OCI-LY1 (cell line): ENCODE measurements around the gene SLC25A26.
"Not testable (repeated sequence)": the region's sequence is repeated elsewhere in the genome, so short reads cannot be mapped to it uniquely, and the experiment has no call there.

Source experiments
- H2AFZ ChIP-seq: fragments of 200-600 bp; sonication (generic), shearing (Covaris generic); 2 replicates; pipeline ENCODE4 v1.6.0; 2014; ENCODE audit warnings: antibody characterized with exemption, mild to moderate bottlenecking, low read length
- H3F3A ChIP-seq: fragments of 200-600 bp; sonication (generic), shearing (Covaris generic); 2 replicates; pipeline ENCODE4 v1.6.0; 2014; ENCODE audit warnings: mild to moderate bottlenecking, antibody characterized with exemption, low read length, moderate library complexity; ENCODE audit not compliant: insufficient read depth
- H3K27ac ChIP-seq: fragments of 200-600 bp; sonication (generic); 2 replicates; pipeline ENCODE4 v1.5.1; 2014; ENCODE audit warnings: low read length, mixed run types, mild to moderate bottlenecking, low read depth; ENCODE audit not compliant: poor library complexity, severe bottlenecking
- H3K27me3 ChIP-seq: fragments of 200-600 bp; sonication (generic); 2 replicates; pipeline ENCODE4 v1.6.0; 2014; ENCODE audit warnings: antibody characterized with exemption, mild to moderate bottlenecking, low read length, moderate library complexity; ENCODE audit not compliant: insufficient read depth
- H3K36me3 ChIP-seq: fragments of 200-600 bp; sonication (generic); 2 replicates; pipeline ENCODE4 v1.6.1; 2014; ENCODE audit warnings: mild to moderate bottlenecking, antibody characterized with exemption, low read length, moderate library complexity, mixed read lengths; ENCODE audit not compliant: insufficient read depth
- H3K4me1 ChIP-seq: fragments of 200-600 bp; sonication (generic); 2 replicates; pipeline ENCODE4 v1.5.1; 2014; ENCODE audit warnings: mild to moderate bottlenecking, low read length, moderate library complexity; ENCODE audit not compliant: insufficient read depth, severe bottlenecking
- H3K4me2 ChIP-seq: fragments of 200-600 bp; sonication (generic), shearing (Covaris generic); 2 replicates; pipeline ENCODE4 v1.6.1; 2014; ENCODE audit warnings: low read length
- H3K4me3 ChIP-seq: fragments of 200-600 bp; sonication (generic); 2 replicates; pipeline ENCODE4 v1.5.1; 2014; ENCODE audit warnings: low read length, low read depth, mild to moderate bottlenecking, mixed read lengths; ENCODE audit not compliant: poor library complexity, severe bottlenecking
- H3K79me2 ChIP-seq: fragments of 200-600 bp; shearing (Covaris generic); 2 replicates; pipeline ENCODE4 v1.6.1; 2016; ENCODE audit warnings: mixed run types, low read length, mixed read lengths; ENCODE audit not compliant: insufficient read depth
- H3K9ac ChIP-seq: fragments of 200-600 bp; sonication (generic), shearing (Covaris generic); 2 replicates; pipeline ENCODE4 v1.6.1; 2014; ENCODE audit warnings: mild to moderate bottlenecking, low read length, mixed read lengths
- H3K9me2 ChIP-seq: fragments of 200-600 bp; sonication (generic), shearing (Covaris generic); 2 replicates; pipeline ENCODE4 v1.6.1; 2014; ENCODE audit warnings: low read depth, mild to moderate bottlenecking, low read length, mixed read lengths
- H3K9me3 ChIP-seq: fragments of 200-600 bp; shearing (Covaris generic); 2 replicates; pipeline ENCODE4 v1.6.1; 2014; ENCODE audit warnings: low read length, mixed read lengths
- H4K20me1 ChIP-seq: fragments of 200-600 bp; sonication (generic), shearing (Covaris generic); 2 replicates; pipeline ENCODE4 v1.6.0; 2016; ENCODE audit warnings: mild to moderate bottlenecking, low read length; ENCODE audit not compliant: insufficient read depth
- EZH2 ChIP-seq: fragments of 200-600 bp; sonication (generic), shearing (Covaris generic); IDR thresholded peaks from 2 replicates; pipeline ENCODE4 v1.8.0; 2017; ENCODE audit warnings: borderline replicate concordance, mixed run types, mild to moderate bottlenecking, antibody characterized with exemption, low read length, moderate library complexity, mixed read lengths
- TF ChIP-seq, protein P1 (sequence below): fragments of 200-600 bp; sonication (generic), shearing (Covaris generic); IDR thresholded peaks from 2 replicates; pipeline ENCODE4 v1.5.1; 2017; ENCODE audit warnings: mild to moderate bottlenecking, antibody characterized with exemption, low read length, moderate library complexity, mixed read lengths

Gene SLC25A26

DNA sequence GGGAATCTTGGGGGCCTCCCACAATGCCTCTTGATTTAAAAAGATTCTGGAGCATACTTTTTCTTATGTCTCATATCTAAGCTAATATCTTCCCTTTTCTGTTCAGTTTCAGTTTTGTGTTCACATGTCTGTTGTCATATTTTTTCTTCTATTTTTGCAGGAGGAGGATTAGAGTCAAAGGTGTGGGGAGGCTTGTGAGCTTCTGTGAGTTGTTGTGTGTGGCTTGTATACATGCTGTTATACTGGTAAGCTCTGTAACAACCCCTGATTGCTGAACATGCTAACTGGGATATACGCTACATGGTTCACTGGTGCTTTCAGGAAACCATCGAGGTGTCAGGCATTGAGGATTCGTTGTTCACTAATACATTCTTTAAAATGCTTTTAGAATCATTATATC is 83.5 kb downstream of the SLC25A26 start:
- Histone ChIP-seq H3K27me3 (no peaks in the 10 kb centered on the region), H2AFZ (no peak overlapping the region), H3K79me2 (no peaks in the 10 kb centered on the region), H3K4me2 (no peak overlapping the region), H4K20me1 (no peaks in the 10 kb centered on the region), H3K9me2 (no peaks in the 10 kb centered on the region), H3K27ac (no peak overlapping the region), H3K4me3 (no peak overlapping the region), H3K36me3 (no peaks in the 10 kb centered on the region), H3K9me3 (no peaks in the 10 kb centered on the region), H3F3A (no peaks in the 10 kb centered on the region), H3K9ac (no peak overlapping the region), H3K4me1 (peaks cover 29% of the 10 kb centered on the region)
- TF ChIP-seq, protein P1, sequence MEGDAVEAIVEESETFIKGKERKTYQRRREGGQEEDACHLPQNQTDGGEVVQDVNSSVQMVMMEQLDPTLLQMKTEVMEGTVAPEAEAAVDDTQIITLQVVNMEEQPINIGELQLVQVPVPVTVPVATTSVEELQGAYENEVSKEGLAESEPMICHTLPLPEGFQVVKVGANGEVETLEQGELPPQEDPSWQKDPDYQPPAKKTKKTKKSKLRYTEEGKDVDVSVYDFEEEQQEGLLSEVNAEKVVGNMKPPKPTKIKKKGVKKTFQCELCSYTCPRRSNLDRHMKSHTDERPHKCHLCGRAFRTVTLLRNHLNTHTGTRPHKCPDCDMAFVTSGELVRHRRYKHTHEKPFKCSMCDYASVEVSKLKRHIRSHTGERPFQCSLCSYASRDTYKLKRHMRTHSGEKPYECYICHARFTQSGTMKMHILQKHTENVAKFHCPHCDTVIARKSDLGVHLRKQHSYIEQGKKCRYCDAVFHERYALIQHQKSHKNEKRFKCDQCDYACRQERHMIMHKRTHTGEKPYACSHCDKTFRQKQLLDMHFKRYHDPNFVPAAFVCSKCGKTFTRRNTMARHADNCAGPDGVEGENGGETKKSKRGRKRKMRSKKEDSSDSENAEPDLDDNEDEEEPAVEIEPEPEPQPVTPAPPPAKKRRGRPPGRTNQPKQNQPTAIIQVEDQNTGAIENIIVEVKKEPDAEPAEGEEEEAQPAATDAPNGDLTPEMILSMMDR = no peak
- no peak for TF ChIP-seq EZH2

DNA sequence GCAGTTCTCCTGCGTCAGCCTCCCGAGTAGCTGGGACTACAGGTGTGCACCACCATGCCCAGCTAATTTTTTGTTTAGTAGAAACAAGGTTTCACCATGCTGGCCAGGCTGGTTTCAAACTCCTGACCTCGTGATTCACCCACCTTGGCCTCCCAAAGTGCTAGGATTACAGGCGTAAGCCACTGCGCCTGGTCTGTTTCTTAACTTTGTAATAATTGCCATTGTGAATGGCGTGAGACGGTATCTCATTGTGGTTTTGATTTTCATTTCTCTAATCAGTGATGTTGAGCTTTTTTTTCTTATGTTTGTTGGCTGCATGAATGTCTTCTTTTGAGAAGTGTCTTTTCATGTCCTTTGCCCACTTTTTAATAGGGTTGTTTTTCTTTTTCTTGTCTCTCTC is 85.3 kb downstream of the SLC25A26 start:
- H3K27ac ChIP-seq, H3K27me3 ChIP-seq, H3K4me2 ChIP-seq, H3K9me3 ChIP-seq, H4K20me1 ChIP-seq, H3F3A ChIP-seq, H3K79me2 ChIP-seq, H3K4me3 ChIP-seq, H3K36me3 ChIP-seq, H2AFZ ChIP-seq, H3K9me2 ChIP-seq, H3K9ac ChIP-seq: not testable (repeated sequence)
- H3K4me1 ChIP-seq = peaks cover 25% of the 10 kb centered on the region

- not testable (repeated sequence) for H3K4me3 ChIP-seq, H3K36me3 ChIP-seq, H3K79me2 ChIP-seq, H3K4me2 ChIP-seq, H3K9ac ChIP-seq, H4K20me1 ChIP-seq, H3K9me2 ChIP-seq, H3K9me3 ChIP-seq, H2AFZ ChIP-seq, H3F3A ChIP-seq, H3K27ac ChIP-seq, H3K27me3 ChIP-seq
- peaks cover 16% of the 10 kb centered on the region for H3K4me1 ChIP-seq
Observed at GRCh38 chr3:66306991-66307390, 86.2 kb downstream of the SLC25A26 start.

DNA sequence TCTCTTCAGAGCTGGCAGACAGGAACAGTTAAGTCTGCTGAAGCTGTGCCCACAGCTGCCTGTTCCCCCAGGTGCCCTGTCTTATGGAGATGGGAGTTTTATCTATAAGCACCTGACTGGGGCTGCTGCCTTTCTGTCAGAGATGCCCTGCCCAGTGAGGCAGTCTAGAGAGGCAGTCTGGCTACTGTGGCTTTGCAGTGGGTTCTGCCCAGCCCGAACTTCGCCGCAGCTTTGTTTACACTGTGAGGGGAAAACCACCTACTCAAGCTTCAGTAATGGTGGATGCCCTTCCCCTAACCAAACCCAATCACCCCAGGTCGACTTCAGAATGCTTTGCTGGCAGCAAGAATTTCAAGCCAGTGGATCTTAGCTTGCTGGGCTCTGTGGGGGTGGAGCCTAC is 91.2 kb downstream of the SLC25A26 start:
- TF ChIP-seq, protein P1 = no peak
- no peak for TF ChIP-seq EZH2
- Histone ChIP-seq H4K20me1 (no peaks in the 10 kb centered on the region), H3F3A (no peaks in the 10 kb centered on the region), H3K9me3 (no peaks in the 10 kb centered on the region), H3K4me2 (no peak overlapping the region), H2AFZ (no peak overlapping the region), H3K9ac (no peak overlapping the region), H3K4me1 (no peaks in the 10 kb centered on the region), H3K4me3 (no peak overlapping the region), H3K79me2 (no peaks in the 10 kb centered on the region), H3K9me2 (no peaks in the 10 kb centered on the region), H3K36me3 (no peaks in the 10 kb centered on the region), H3K27me3 (no peaks in the 10 kb centered on the region), H3K27ac (no peak overlapping the region)
